Nephron progenitor cell (in vitro differentiated cells): ENCODE results near the gene PPARA.

ENCODE experiments used
- DNase-seq: peaks from one replicate; pipeline ENCODE4 v3.0.0; 2021
- H3K27ac Mint-ChIP-seq: 2 replicates; pipeline ENCODE4 v1.8.0; 2021; ENCODE audit warnings: mild to moderate bottlenecking, moderate library complexity, mixed read lengths
- H3K27me3 Mint-ChIP-seq: 2 replicates; pipeline ENCODE4 v1.8.0; 2021; ENCODE audit warnings: mild to moderate bottlenecking, low read depth, mixed read lengths; ENCODE audit not compliant: poor library complexity
- H3K36me3 Mint-ChIP-seq: 2 replicates; pipeline ENCODE4 v1.8.0; 2021; ENCODE audit warnings: low read depth, mixed read lengths
- H3K4me1 Mint-ChIP-seq: 2 replicates; pipeline ENCODE4 v1.8.0; 2021; ENCODE audit warnings: mixed read lengths
- H3K4me3 Mint-ChIP-seq: 2 replicates; pipeline ENCODE4 v1.8.0; 2021; ENCODE audit warnings: mild to moderate bottlenecking, moderate library complexity, mixed read lengths
- H3K9me3 Mint-ChIP-seq: 2 replicates; pipeline ENCODE4 v1.8.0; 2021; ENCODE audit warnings: mild to moderate bottlenecking, moderate library complexity, mixed read lengths
- TF ChIP-seq, protein P1 (sequence below): fragments of 200-600 bp; sonication (generic); IDR thresholded peaks from 2 replicates; pipeline ENCODE4 v1.5.0; 2021; ENCODE audit warnings: antibody characterized with exemption

The PPARA gene

GRCh38 chr22:46238541-46238940 is 88.2 kb downstream of the PPARA start:
- H3K9me3 Mint-ChIP-seq, result no peaks in the 10 kb centered on the region
- TF ChIP-seq, protein P1, sequence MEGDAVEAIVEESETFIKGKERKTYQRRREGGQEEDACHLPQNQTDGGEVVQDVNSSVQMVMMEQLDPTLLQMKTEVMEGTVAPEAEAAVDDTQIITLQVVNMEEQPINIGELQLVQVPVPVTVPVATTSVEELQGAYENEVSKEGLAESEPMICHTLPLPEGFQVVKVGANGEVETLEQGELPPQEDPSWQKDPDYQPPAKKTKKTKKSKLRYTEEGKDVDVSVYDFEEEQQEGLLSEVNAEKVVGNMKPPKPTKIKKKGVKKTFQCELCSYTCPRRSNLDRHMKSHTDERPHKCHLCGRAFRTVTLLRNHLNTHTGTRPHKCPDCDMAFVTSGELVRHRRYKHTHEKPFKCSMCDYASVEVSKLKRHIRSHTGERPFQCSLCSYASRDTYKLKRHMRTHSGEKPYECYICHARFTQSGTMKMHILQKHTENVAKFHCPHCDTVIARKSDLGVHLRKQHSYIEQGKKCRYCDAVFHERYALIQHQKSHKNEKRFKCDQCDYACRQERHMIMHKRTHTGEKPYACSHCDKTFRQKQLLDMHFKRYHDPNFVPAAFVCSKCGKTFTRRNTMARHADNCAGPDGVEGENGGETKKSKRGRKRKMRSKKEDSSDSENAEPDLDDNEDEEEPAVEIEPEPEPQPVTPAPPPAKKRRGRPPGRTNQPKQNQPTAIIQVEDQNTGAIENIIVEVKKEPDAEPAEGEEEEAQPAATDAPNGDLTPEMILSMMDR, result no peak
- peaks cover 10% of the 10 kb centered on the region for H3K4me1 Mint-ChIP-seq
- H3K27ac Mint-ChIP-seq, result no peak overlapping the region
- DNase-seq, result no peak
- H3K4me3 Mint-ChIP-seq, result no peak overlapping the region
- H3K36me3 Mint-ChIP-seq, result peaks cover 11% of the 10 kb centered on the region
- H3K27me3 Mint-ChIP-seq, result peaks cover 23% of the 10 kb centered on the region

DNA sequence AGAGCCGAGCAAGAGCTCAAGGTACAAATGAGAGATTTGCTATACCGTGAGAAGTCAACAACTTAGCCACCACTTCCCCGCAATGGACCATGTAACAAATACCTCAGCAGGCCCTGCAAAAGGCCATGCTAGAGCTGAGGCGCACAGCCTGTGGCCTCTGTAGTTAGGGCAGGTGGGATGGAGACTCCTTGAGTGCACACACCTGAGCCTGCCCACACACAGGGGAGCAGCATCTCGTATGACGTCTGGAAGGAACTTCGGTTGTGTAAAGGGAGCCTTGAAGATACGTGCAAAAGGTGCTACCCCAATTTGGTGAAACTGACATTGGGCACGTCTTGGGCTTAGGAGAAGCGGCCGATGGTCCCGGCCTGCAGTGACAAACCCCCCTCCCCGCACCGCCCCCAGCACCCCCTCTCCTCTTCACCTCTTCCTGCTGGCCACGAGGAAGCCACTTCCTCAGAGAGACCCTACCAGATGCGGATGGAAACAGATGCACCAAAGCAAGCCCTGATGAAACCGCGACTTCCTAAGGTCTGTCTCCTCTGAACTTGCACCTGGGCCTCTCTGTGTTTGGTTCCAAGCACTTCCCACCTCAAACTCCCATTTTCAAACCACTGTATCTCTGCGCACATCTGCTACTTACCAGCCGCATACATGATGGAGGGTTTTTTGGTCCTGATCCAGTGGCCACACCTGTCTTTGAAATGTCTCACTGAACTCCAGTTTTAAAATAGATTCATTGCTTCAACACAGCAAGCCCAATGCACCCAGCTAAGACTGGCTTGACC is 89.1 kb downstream of the PPARA start:
- Mint-ChIP-seq H3K9me3 (no peaks in the 10 kb centered on the region), H3K27ac (no peak overlapping the region), H3K36me3 (peaks cover 16% of the 10 kb centered on the region), H3K27me3 (peaks cover 20% of the 10 kb centered on the region), H3K4me3 (no peak overlapping the region), H3K4me1 (peaks cover 9% of the 10 kb centered on the region)
- TF ChIP-seq, protein P1, result no peak
- DNase-seq, result no peak

- TF ChIP-seq, protein P1, result no peak
- Mint-ChIP-seq H3K4me3 (no peak overlapping the region), H3K27ac (no peak overlapping the region), H3K4me1 (peaks cover 9% of the 10 kb centered on the region), H3K27me3 (peaks cover 18% of the 10 kb centered on the region), H3K36me3 (peaks cover 16% of the 10 kb centered on the region), H3K9me3 (no peaks in the 10 kb centered on the region)
- DNase-seq, result no peak
Observed at GRCh38 chr22:46240073-46240472, 89.7 kb downstream of the PPARA start.

- TF ChIP-seq, protein P1, result no peak
- H3K4me1 Mint-ChIP-seq, result peaks cover 9% of the 10 kb centered on the region
- H3K27ac Mint-ChIP-seq, result no peak overlapping the region
- no peaks in the 10 kb centered on the region for H3K9me3 Mint-ChIP-seq
- no peak overlapping the region for H3K4me3 Mint-ChIP-seq
- peaks cover 18% of the 10 kb centered on the region for H3K27me3 Mint-ChIP-seq
- DNase-seq, result no peak
- H3K36me3 Mint-ChIP-seq, result peaks cover 16% of the 10 kb centered on the region
Observed at GRCh38 chr22:46240506-46240905, 90.2 kb downstream of the PPARA start.

GRCh38 chr22:46240907-46241306 is 90.6 kb downstream of the PPARA start:
- H3K4me3 Mint-ChIP-seq, result no peak overlapping the region
- no peak overlapping the region for H3K27ac Mint-ChIP-seq
- peak; percentile 34 for DNase-seq
- H3K9me3 Mint-ChIP-seq, result no peaks in the 10 kb centered on the region
- H3K4me1 Mint-ChIP-seq, result peaks cover 9% of the 10 kb centered on the region
- peaks cover 18% of the 10 kb centered on the region for H3K27me3 Mint-ChIP-seq
- TF ChIP-seq, protein P1, result no peak
- peaks cover 16% of the 10 kb centered on the region for H3K36me3 Mint-ChIP-seq
